Measurements from ENCODE around the gene ATG4C.
A peak's percentile ranks its signal among the peaks of the same experiment; 100 is the strongest.

Gene ATG4C

GRCh38 chr1:62905309-62905708 is 121.4 kb downstream of the ATG4C start:
- DNase-seq (ENCODE audit: extremely low read depth, low read depth): no peak
- TF ChIP-seq CTCF (IDR thresholded peaks at IDR 0.05; ENCODE audit: low read depth, low read length): no peak

GRCh38 chr1:62905872-62906271 is 121.9 kb downstream of the ATG4C start:
- TF ChIP-seq CTCF (IDR thresholded peaks at IDR 0.05; ENCODE audit: low read depth, low read length): no peak
- no peak for DNase-seq (ENCODE audit: extremely low read depth, low read depth)

GRCh38 chr1:62906428-62906886 is 122.5 kb downstream of the ATG4C start:
- peak; percentile 30 for TF ChIP-seq CTCF (IDR thresholded peaks at IDR 0.05; ENCODE audit: low read depth, low read length)
- no peak for DNase-seq (ENCODE audit: extremely low read depth, low read depth)

- no peak for TF ChIP-seq CTCF (IDR thresholded peaks at IDR 0.05; ENCODE audit: low read depth, low read length)
- no peak for DNase-seq (ENCODE audit: extremely low read depth, low read depth)
Measured at GRCh38 chr1:62908168-62908695, 124.3 kb downstream of the ATG4C start.

- DNase-seq (ENCODE audit: extremely low read depth, low read depth): no peak
- TF ChIP-seq CTCF (IDR thresholded peaks at IDR 0.05; ENCODE audit: low read depth, low read length): peak; percentile 82
Measured at GRCh38 chr1:62912028-62912638, 128.2 kb downstream of the ATG4C start.

Measured in AG09319 (cell line).